Amygdala (tissue), 56 donors: ENCODE results near the gene ARHGAP26.
"Not testable (repeated sequence)": the region's sequence is repeated elsewhere in the genome, so short reads cannot be mapped to it uniquely, and the experiment has no call there.

Source experiments
- DNase-seq, 56 donors: peaks; one replicate each; lab custom pipeline; 2025; lab: John Stamatoyannopoulos, UW

The ARHGAP26 gene

GRCh38 chr5:142918959-142919635 lies 148.9 kb downstream of the ARHGAP26 start:
- no peak for DNase-seq

GRCh38 chr5:142920849-142921612 lies 150.9 kb downstream of the ARHGAP26 start:
- no peak for DNase-seq

- DNase-seq: peak in 1 of 56 donors; percentile 36
Measured at GRCh38 chr5:142922223-142922952, 152.2 kb downstream of the ARHGAP26 start.

- no peak for DNase-seq
Measured at GRCh38 chr5:142924135-142924883, 154.1 kb downstream of the ARHGAP26 start.

GRCh38 chr5:142925795-142926194 lies 155.6 kb downstream of the ARHGAP26 start:
- DNase-seq: no peak

GRCh38 chr5:142926549-142926948 lies 156.4 kb downstream of the ARHGAP26 start:
- no peak for DNase-seq

GRCh38 chr5:142928999-142929398 lies 158.8 kb downstream of the ARHGAP26 start:
- DNase-seq: not testable (repeated sequence)

GRCh38 chr5:142929587-142929986 lies 159.4 kb downstream of the ARHGAP26 start:
- DNase-seq: no peak

GRCh38 chr5:142930395-142931110 lies 160.4 kb downstream of the ARHGAP26 start:
- DNase-seq: no peak

- DNase-seq: no peak
Measured at GRCh38 chr5:142931896-142932686, 161.9 kb downstream of the ARHGAP26 start.

- DNase-seq: no peak
Measured at GRCh38 chr5:142934051-142934762, 164.0 kb downstream of the ARHGAP26 start.

- DNase-seq: no peak
Measured at GRCh38 chr5:142935014-142935413, 164.8 kb downstream of the ARHGAP26 start.

GRCh38 chr5:142937374-142937773 lies 167.2 kb downstream of the ARHGAP26 start:
- no peak for DNase-seq

- DNase-seq: no peak
Measured at GRCh38 chr5:142938266-142938880, 168.2 kb downstream of the ARHGAP26 start.

GRCh38 chr5:142939006-142939405 lies 168.8 kb downstream of the ARHGAP26 start:
- no peak for DNase-seq

GRCh38 chr5:142939884-142940283 lies 169.7 kb downstream of the ARHGAP26 start:
- no peak for DNase-seq

- DNase-seq: no peak
Measured at GRCh38 chr5:142941245-142941644, 171.1 kb downstream of the ARHGAP26 start.

- DNase-seq: no peak
Measured at GRCh38 chr5:142942901-142943300, 172.7 kb downstream of the ARHGAP26 start.
